ENCODE data around the gene ZNF358.

GRCh38 chr19:7515110-7515644, 726 bp upstream of the ZNF358 start:
- TF ChIP-seq CTCF (IDR thresholded peaks at IDR 0.05; ENCODE audit: insufficient read depth, low read length, poor library complexity, severe bottlenecking) (no peak), EZH2phosphoT487 (conservative IDR thresholded peaks at IDR 0.05; ENCODE audit: low read length) (no peak)

Measured in SU-DHL-6 (cell line).